ENCODE measurements around the gene LMNA. TPM values are rescaled to one million over a fixed set of nuclear protein-coding genes. Genes with fewer than 3 reads are reported as not detected.

LMNA gene
- total RNA-seq, 4 donors from 2014 or later = 201 to 295 (median 211) TPM

DNA sequence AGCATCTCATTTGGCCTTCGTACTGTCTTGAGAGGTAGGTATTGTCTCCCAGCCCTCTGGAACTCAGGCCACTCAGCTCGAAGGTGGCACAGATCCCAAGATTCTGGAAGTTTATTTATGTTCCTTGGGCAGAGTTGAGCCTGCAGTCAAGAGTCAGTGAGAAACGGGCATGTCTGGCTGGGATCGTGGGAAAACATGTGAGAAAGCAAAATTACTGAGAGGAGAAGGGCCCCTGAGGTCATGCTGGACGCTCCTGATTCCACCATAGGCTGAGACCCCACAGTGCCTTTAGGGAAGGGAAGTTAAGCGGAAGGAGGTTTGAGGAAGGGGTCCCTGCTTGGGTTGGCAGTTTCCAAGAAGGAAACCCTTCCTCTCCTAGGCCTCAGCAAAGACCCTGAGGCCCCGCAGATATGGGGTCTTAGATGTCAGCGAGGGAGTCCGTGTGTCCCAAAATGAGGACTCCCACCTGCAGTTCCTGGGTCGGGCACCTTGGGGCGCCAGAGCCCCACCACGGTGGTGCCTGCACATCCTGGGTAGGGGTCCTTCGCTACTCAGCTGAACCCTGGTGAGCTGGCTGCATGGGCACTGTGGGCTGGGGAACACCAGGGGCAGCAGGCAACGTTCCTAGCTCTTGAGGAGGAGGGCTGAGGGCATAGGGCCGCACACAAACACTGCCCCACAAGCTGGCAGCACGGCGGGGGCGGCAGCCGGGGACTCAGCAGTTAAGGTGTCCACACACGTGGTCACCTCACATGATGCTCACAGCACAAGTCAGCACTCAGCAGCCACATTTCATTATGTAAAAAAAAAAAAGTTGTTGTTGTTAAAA, 26.6 kb downstream of the LMNA start:
- Histone ChIP-seq H3K4me1 (peaks cover 0 to 3% (median 0%) of the 10 kb centered on the region in 4 donors), H3K4me3 (no peak overlapping the region), H3K27ac (peak overlapping the region in 1 of 4 donors; percentile 33), H3K36me3 (peaks cover 0 to 37% (median 0%) of the 10 kb centered on the region in 3 donors), H3K9me3 (no peaks in the 10 kb centered on the region), H3K27me3 (no peaks in the 10 kb centered on the region)
- DNase-seq = no peak
- TF ChIP-seq CTCF (IDR thresholded peaks at IDR 0.05) (peak in 5 of 6 experiments; percentile 9 to 54 (median 50)), POLR2A (IDR thresholded peaks at IDR 0.05) (no peak)

DNA sequence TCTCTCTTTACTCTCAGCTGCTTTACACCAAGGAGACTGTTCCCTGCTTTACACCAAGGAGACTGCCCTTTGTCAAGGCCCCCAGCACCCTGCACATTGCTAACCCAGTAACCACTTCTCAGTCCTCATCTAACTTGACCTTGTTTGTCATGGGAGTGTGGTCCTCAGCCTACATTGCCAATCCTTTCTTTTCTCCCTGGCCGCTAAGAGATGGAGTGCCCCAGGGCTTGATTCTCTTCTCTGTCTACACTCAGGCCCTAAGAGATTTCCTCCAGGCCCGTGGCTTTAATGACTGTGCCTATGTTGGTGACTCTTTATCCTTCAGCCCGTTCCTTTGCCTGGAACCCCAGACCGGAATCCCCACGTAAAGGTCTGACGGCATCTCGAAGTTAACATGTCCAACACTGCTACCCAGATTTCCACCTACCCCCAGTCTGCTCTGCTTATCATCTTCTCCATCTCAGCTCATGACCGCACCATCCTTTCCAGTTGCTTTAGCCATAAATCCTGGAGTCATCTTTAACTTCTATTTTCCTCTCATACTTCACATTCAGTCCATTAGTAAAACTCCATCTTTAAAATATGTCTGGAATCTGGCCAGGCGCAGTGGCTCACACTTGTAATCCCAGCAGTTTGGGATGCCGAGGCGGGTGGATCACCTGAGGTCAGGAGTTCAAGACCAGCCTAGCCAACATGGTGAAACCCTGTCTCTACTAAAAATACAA, 29.4 kb downstream of the LMNA start:
- Histone ChIP-seq H3K4me3 (no peak overlapping the region), H3K36me3 (peaks cover 0 to 9% (median 0%) of the 10 kb centered on the region in 3 donors), H3K9me3 (no peaks in the 10 kb centered on the region), H3K27ac (no peak overlapping the region), H3K4me1 (peaks cover 0 to 16% (median 9%) of the 10 kb centered on the region in 4 donors), H3K27me3 (no peaks in the 10 kb centered on the region)
- no peak for TF ChIP-seq CTCF (IDR thresholded peaks at IDR 0.05)
- no peak for TF ChIP-seq POLR2A (IDR thresholded peaks at IDR 0.05)
- DNase-seq = no peak

DNA sequence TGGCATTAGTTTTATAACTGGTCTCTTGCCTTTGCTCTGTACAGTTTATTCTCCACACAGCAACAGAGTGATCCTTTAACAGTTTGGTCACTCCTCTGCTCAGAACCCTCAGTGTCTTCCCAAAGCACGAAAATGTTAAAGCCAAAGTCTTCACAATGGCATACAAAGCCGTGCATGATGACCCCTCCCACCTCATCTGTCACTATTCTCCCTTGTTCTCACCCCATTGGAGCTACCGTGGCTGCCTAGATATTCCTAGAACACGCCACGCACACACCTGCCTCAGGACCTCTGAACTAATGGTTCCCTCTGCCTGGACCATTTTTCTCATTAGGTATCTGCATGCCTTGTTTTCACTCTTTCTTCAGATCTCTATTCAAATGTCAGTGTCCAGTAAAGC, 30.2 kb downstream of the LMNA start:
- H3K4me1 ChIP-seq = peaks cover 0 to 25% (median 11%) of the 10 kb centered on the region in 4 donors

DNA sequence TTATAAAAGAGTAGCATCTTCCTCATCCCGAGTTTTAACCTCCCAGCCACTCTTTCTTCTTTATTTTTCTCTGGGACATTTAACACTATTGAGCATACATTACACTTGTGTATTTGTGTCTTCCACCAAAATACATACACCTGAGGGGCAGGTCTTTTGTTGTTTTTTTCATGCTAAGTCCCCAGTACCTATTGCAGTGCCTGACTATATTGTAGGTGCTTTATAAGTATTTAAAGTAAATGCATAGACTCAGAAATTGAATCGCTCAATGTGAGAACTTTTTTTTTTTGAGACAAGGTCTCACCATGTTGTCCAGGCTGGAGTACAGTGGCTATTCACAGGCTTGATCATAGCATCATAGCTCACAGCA, 31.1 kb downstream of the LMNA start:
- TF ChIP-seq CTCF (IDR thresholded peaks at IDR 0.05) = no peak
- no peak for TF ChIP-seq POLR2A (IDR thresholded peaks at IDR 0.05)

More for the DNA sequence above, 30.2 kb downstream of the LMNA start:
- DNase-seq = no peak
- H3K4me3 ChIP-seq = no peak overlapping the region
- H3K9me3 ChIP-seq = no peaks in the 10 kb centered on the region
- H3K27me3 ChIP-seq = no peaks in the 10 kb centered on the region
- no peak overlapping the region for H3K27ac ChIP-seq
- H3K36me3 ChIP-seq = peaks cover 0 to under 1% (median 0%) of the 10 kb centered on the region in 3 donors
- TF ChIP-seq CTCF (IDR thresholded peaks at IDR 0.05) (no peak), POLR2A (IDR thresholded peaks at IDR 0.05) (no peak)

DNA sequence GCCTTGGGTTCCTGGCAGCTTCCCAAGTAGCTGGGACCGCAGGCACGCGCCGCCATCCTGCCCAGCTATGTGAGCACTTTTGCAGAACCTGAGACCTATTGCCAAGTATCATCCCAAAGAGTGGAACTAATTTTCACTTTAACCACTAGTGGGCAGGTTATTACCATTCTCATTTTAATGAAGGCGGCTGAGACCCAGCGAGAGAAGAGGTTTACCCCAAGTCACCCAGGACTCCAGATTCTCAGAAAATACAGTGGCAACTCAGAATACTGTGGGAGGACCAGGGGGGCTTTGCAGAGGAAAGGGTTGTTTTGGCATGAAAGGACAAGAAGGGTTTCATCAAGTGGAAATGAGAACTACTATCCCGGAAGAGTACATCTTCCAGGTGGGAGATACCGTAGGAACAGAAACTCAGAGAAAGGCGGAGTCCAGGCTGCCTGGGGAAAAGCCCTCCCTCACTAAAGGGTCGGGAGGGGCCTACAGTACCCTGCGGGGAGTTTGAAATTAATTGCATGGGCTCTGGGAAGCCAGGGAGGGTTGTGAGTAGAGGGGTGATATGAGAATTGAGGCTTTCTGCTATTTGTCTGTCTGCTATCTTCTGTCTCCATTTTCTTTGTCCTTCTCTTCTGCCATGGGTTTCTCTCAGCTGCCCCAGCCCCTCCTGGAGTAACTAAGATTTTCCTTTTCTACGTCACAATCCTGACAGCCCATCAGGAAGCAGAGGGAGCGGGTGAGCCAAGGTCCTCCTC, 31.7 kb downstream of the LMNA start:
- peak overlapping the region in 2 of 4 donors; percentile 3 to 30 for H3K4me3 ChIP-seq
- DNase-seq = peak in 2 of 3 donors; percentile 27 to 67
- H3K27ac ChIP-seq = peak overlapping the region in 1 of 4 donors; percentile 20
- H3K36me3 ChIP-seq = no peaks in the 10 kb centered on the region
- TF ChIP-seq CTCF (IDR thresholded peaks at IDR 0.05) = peak; percentile 62 to 94 (median 88)
- no peak for TF ChIP-seq POLR2A (IDR thresholded peaks at IDR 0.05)
- H3K27me3 ChIP-seq = no peaks in the 10 kb centered on the region
- peaks cover 0 to 31% (median 11%) of the 10 kb centered on the region in 4 donors for H3K4me1 ChIP-seq
- no peaks in the 10 kb centered on the region for H3K9me3 ChIP-seq

More for the DNA sequence above, 31.1 kb downstream of the LMNA start:
- no peak overlapping the region for H3K4me3 ChIP-seq
- no peak overlapping the region for H3K27ac ChIP-seq
- no peak for DNase-seq
- H3K36me3 ChIP-seq = no peaks in the 10 kb centered on the region
- H3K9me3 ChIP-seq = no peaks in the 10 kb centered on the region
- no peaks in the 10 kb centered on the region for H3K27me3 ChIP-seq
- peaks cover 0 to 30% (median 11%) of the 10 kb centered on the region in 4 donors for H3K4me1 ChIP-seq

All from Peyer's patch (tissue), 4 donors.